Epithelial cell of proximal tubule (primary cell): Measurements from ENCODE around the gene TSPAN19. TPM values are rescaled to one million over a fixed set of nuclear protein-coding genes. Genes with fewer than 3 reads are reported as not detected.
A peak's percentile ranks its signal among the peaks of the same experiment; 100 is the strongest.

Experiments
- DNase-seq: peaks from one replicate; pipeline ENCODE4 v3.0.0-alpha.2; 2011; ENCODE audit warnings: low read depth
- H3K4me3 ChIP-seq: 2 replicates; pipeline ENCODE4 v1.5.1; 2011; ENCODE audit warnings: low read depth, mild to moderate bottlenecking, low read length
- total RNA-seq: library from RNA; depleted of rRNA; stranded (reverse); fragments of >200 nt; gene quantifications from 2 replicates; pipeline ENCODE4 v1.2.3, GENCODE V29; 2015
- TF ChIP-seq, protein P1 (sequence below): conservative IDR thresholded peaks from 2 replicates; pipeline ENCODE4 v1.5.1; 2012; ENCODE audit warnings: low read depth, mild to moderate bottlenecking, low read length

TSPAN19 gene
- not detected in 2 replicates for total RNA-seq

DNA sequence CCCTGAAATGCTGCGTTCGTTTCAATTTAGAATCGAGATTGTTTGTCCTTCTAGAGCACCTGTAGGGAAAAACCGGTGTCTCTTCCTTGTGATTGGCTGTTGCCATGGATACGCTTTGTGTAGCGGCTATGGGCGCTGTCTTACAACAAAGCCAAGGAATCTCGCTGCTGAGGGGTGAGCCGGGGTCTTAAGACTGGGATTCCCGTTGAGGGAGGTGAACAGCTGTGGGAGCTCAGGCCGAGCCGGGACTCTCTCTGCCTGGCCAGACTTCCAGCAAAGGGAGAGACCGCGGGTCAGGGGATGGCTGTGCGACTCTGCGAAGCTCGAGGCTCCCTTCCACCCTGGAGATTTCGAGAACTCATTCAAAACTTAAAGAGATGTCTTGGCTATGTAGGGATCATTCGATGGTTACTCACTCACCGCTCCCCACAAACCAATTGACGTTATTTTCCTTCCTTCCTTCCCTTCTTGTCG is at the start of gene TSPAN19, which contains the start of gene LRRIQ1:
TSS of gene TSPAN19 (minus strand) at position 44 of the 474 bp plus-strand sequence. CDS start 6,331 bp downstream, outside the sequence.
TSS of gene LRRIQ1 (plus strand) at position 118 of the 474 bp plus-strand sequence. CDS start 1,826 bp downstream, outside the sequence.
- TF ChIP-seq, protein P1, sequence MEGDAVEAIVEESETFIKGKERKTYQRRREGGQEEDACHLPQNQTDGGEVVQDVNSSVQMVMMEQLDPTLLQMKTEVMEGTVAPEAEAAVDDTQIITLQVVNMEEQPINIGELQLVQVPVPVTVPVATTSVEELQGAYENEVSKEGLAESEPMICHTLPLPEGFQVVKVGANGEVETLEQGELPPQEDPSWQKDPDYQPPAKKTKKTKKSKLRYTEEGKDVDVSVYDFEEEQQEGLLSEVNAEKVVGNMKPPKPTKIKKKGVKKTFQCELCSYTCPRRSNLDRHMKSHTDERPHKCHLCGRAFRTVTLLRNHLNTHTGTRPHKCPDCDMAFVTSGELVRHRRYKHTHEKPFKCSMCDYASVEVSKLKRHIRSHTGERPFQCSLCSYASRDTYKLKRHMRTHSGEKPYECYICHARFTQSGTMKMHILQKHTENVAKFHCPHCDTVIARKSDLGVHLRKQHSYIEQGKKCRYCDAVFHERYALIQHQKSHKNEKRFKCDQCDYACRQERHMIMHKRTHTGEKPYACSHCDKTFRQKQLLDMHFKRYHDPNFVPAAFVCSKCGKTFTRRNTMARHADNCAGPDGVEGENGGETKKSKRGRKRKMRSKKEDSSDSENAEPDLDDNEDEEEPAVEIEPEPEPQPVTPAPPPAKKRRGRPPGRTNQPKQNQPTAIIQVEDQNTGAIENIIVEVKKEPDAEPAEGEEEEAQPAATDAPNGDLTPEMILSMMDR: no peak
- peak within 1 kb of the TSS; percentile 89 for H3K4me3 ChIP-seq
- DNase-seq: peak; percentile 73

DNA sequence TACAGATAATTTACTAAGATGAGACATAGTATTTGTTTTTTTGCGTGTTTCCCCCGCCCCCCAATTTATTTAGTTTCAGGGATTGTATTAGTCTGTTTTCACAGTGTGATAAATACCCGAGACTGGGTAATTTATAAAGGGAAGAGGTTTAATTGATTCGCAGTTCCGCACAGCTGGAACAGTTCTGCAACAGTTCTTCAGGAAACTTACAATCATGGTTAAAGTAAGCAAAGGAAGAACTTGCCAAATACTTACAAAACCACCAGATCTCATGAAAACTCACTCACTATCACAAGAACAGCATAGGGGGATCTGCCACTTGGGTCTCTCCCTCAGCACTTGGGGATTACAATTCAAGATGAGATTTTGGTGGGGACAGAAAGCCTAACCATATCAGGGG is 49.0 kb upstream of the TSPAN19 start:
- TF ChIP-seq, protein P1: no peak
- DNase-seq: no peak
- H3K4me3 ChIP-seq: no peak overlapping the region

DNA sequence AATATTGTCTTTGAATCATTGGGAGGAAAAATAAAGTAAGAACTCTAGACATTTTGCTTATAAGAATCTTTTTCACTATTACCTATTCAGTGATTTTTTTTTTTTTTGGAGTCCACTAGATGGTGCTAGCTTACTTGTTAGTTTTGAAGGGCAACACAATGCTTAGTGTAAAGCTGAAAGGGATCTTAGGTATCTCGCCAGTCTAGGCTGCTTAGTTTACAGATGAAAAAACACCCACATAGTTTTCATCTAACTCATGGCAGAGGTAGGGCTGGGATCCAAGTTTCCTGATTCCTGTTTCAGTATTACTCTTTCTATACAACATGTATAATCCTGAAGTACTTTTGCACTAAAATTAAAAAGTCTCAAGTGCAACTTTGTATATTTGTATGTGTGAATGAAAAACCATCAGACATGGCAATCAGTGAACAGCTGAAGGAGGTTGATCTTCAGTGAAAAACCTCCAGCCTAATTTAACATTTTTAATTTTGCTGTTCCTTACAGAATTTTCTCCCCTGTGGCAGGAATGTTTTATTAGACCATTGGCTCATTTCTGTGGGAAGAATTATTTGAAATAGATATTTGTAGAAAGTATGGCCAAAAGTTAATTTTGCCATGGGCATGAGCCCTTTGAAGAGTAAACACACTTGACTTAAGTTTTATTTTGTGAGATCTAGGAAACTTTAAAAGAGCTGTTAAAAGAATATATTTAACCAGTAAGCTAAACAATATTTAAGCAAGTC is 40.8 kb upstream of the TSPAN19 start:
- no peak overlapping the region for H3K4me3 ChIP-seq
- TF ChIP-seq, protein P1: peak; percentile 69
- peak; percentile 85 for DNase-seq

DNA sequence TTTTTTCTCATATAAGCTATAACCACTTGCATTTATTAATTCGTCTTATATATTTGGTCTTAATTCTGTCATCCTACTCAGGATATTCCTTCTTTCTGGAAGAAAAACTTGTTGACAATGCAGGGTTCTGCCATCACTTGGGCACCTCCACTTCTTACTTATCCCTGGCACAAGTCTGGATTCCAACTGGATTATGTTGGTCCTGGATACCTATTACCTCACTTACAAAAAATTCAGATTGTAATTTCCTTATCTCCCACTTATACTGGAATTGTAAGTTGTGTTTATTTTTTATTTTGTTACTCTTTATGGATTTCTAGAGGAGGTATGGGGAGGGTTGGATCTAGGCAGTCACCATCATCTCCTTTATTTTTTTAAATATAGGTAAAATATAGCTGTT is 36.7 kb upstream of the TSPAN19 start:
- H3K4me3 ChIP-seq: no peak overlapping the region
- TF ChIP-seq, protein P1: no peak
- no peak for DNase-seq

DNA sequence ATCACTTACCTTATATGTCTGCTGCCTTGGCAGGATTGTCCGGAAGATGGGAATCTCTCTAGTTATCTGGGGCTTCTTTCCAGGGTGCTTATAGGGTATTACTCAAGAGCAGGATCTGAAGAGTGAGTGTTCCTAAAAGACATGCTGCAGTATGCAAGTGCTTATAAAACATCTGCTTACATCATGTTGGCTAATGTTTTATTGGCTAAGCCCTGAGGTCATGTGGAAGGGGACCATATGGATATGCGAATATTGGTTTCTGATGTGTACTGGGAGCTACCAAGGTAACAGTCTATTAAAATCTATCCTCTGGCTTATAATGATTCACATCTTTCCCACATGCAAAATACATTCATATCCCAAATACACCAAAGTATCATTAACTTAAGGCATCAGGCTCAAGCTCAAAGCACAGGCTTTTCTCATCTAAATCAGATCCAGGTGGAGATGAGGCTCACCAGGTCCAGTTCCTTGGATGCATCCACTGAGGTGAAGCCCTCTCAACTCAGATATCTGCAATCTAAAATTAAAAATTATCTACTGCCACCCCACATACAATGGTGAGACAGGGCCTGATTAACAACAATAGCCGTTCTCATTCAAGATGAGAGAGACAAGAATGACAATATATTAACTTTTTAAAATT is 29.9 kb upstream of the TSPAN19 start:
- TF ChIP-seq, protein P1: no peak
- no peak overlapping the region for H3K4me3 ChIP-seq
- no peak for DNase-seq

DNA sequence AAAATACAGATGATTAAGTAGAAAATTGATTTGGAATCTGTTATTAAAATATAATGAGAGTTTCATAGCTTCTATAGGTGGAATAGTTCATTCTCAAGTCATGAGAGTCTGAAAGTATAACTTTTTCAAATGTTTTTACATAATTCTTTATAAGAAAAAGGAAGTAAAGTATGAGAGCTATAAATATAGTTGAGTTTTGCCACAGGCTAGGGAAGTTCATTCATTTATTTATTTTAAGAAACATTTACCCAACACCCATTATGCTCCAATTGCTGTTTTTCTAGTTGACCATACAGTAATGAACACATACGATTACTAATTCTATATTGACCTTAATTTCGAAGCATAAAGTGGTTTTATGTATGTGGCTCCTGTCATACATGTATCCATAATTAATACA is 24.8 kb upstream of the TSPAN19 start:
- no peak for DNase-seq
- H3K4me3 ChIP-seq: no peak overlapping the region
- TF ChIP-seq, protein P1: no peak

DNA sequence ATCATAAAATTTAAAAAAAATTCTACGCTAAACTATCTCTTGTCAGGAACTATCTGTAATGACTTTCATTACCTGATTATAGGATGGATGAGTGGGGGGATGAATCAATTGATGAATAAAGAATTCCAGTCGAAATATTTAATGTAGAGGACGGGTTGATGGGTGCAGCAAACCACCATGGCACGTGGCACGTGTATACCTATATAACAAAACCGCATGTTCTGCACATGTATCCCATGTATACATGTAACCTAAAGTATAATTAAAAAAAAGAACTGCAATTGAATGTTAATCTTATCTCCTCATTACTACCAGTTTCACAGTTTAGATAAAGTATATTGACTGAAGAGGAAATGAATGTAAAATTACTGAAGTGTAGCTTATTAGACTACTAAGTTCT is 23.5 kb upstream of the TSPAN19 start:
- no peak overlapping the region for H3K4me3 ChIP-seq
- no peak for DNase-seq
- TF ChIP-seq, protein P1: no peak
